Liver (tissue), 9 donors: Measurements from ENCODE around the gene TAS2R40. TPM values are rescaled to one million over a fixed set of nuclear protein-coding genes. Genes with fewer than 3 reads are reported as not detected.

Source experiments
- DNase-seq: peaks from one replicate; pipeline ENCODE4 v3.0.0-alpha.2; 2017; ENCODE audit warnings: low spot score
- H3K27ac ChIP-seq, 2 donors: one replicate each; pipeline ENCODE4 v1.7.0; 2013; ENCODE audit warnings: inconsistent platforms in 2 of 2, low read length in 2 of 2, control low read depth in 1 of 2, low read depth in 1 of 2, mild to moderate bottlenecking in 1 of 2
- H3K27me3 ChIP-seq, 4 donors: one replicate each; pipeline versions ENCODE4 v1.6.1 to v1.7.0; 2013; ENCODE audit warnings: low read length in 3 of 4, inconsistent platforms in 1 of 4, mild to moderate bottlenecking in 1 of 4, moderate library complexity in 1 of 4; ENCODE audit not compliant: control insufficient read depth in 4 of 4, insufficient read depth in 4 of 4
- H3K36me3 ChIP-seq, 4 donors: one replicate each; pipeline versions ENCODE4 v1.6.1 to v1.7.0; 2013; ENCODE audit warnings: low read length in 3 of 4, mild to moderate bottlenecking in 3 of 4, low read depth in 1 of 4, moderate library complexity in 1 of 4; ENCODE audit not compliant: control insufficient read depth in 4 of 4, insufficient read depth in 3 of 4
- H3K4me1 ChIP-seq, 4 donors: one replicate each; pipeline versions ENCODE4 v1.6.1 to v1.7.0; 2013; ENCODE audit warnings: low read length in 3 of 4, mild to moderate bottlenecking in 3 of 4, moderate library complexity in 1 of 4; ENCODE audit not compliant: control insufficient read depth in 4 of 4, insufficient read depth in 4 of 4
- H3K4me3 ChIP-seq, 3 donors: one replicate each; pipeline versions ENCODE4 v1.6.1 to v1.7.0; 2013; ENCODE audit warnings: low read length in 3 of 3, control low read depth in 1 of 3, low read depth in 1 of 3, mild to moderate bottlenecking in 1 of 3
- H3K9ac ChIP-seq, 2 donors: one replicate each; pipeline ENCODE4 v1.7.0; 2013; ENCODE audit warnings: low read length in 2 of 2, mild to moderate bottlenecking in 2 of 2, moderate library complexity in 2 of 2, control low read depth in 1 of 2, low read depth in 1 of 2
- H3K9me3 ChIP-seq, 4 donors: one replicate each; pipeline versions ENCODE4 v1.6.1 to v1.7.0; 2013; ENCODE audit warnings: low read length in 3 of 4; ENCODE audit not compliant: control insufficient read depth in 4 of 4
- EGR1 ChIP-seq, 2 donors: IDR thresholded peaks; 2 replicates each; pipeline ENCODE4 v1.6.1; 2016 to 2018; ENCODE audit warnings: antibody characterized with exemption in 2 of 2, low read depth in 2 of 2
- FOXA1 ChIP-seq: IDR thresholded peaks from 2 replicates; pipeline ENCODE4 v1.6.1; 2016; ENCODE audit warnings: antibody characterized with exemption
- FOXA2 ChIP-seq: IDR thresholded peaks from 2 replicates; pipeline ENCODE4 v1.6.1; 2016; ENCODE audit warnings: antibody characterized with exemption
- GABPA ChIP-seq, 2 donors: IDR thresholded peaks in 1 of 2; conservative IDR thresholded peaks in 1 of 2; 2 replicates each; pipeline ENCODE4 v1.6.1; 2016; ENCODE audit warnings: antibody characterized with exemption in 2 of 2, mild to moderate bottlenecking in 1 of 2, moderate library complexity in 1 of 2
- HNF4A ChIP-seq, 2 donors: conservative IDR thresholded peaks; 2 replicates each; pipeline ENCODE4 v1.6.1; 2016; ENCODE audit warnings: antibody characterized with exemption in 2 of 2, mild to moderate bottlenecking in 2 of 2
- HNF4G ChIP-seq: IDR thresholded peaks from 2 replicates; pipeline ENCODE4 v1.6.1; 2016; ENCODE audit warnings: antibody characterized with exemption
- JUND ChIP-seq, 2 donors: IDR thresholded peaks; 2 replicates each; pipeline ENCODE4 v1.6.1; 2016; ENCODE audit warnings: antibody characterized with exemption in 2 of 2
- NR2F2 ChIP-seq: IDR thresholded peaks from 2 replicates; pipeline ENCODE4 v1.6.1; 2016; ENCODE audit warnings: antibody characterized with exemption
- RAD21 ChIP-seq, 2 donors: IDR thresholded peaks; 2 replicates each; pipeline ENCODE4 v1.6.1; 2016; ENCODE audit warnings: antibody characterized with exemption in 2 of 2, mild to moderate bottlenecking in 2 of 2
- RXRA ChIP-seq, 2 donors: IDR thresholded peaks; 2 replicates each; pipeline ENCODE4 v1.6.1; 2017 to 2018; ENCODE audit warnings: antibody characterized with exemption in 2 of 2, mild to moderate bottlenecking in 1 of 2
- SP1 ChIP-seq: IDR thresholded peaks from 2 replicates; pipeline ENCODE4 v1.6.1; 2018; ENCODE audit warnings: antibody characterized with exemption, mild to moderate bottlenecking
- TAF1 ChIP-seq: conservative IDR thresholded peaks from 2 replicates; pipeline ENCODE4 v1.6.1; 2016; ENCODE audit warnings: antibody characterized with exemption, mild to moderate bottlenecking
- YY1 ChIP-seq: IDR thresholded peaks from 2 replicates; pipeline ENCODE4 v1.6.1; 2016; ENCODE audit warnings: antibody characterized with exemption, mild to moderate bottlenecking
- WGBS: extraction: QIAGEN DNeasy Blood & Tissue Kit; methylation state at CpG from one replicate; pipeline ENCODE4 v1.1.7; 2013; 5-methylcytosine and 5-hydroxymethylcytosine counted together
- polyA plus RNA-seq, 2 donors: library from polyadenylated mRNA; stranded (reverse) in 1 of 2; unstranded in 1 of 2; fragments of 200-250 nt in 1 of 2; fragments of >200 nt in 1 of 2; fragmentation: Nextera tagmentation in 1 of 2; extraction: Ambion mirVana in 1 of 2; gene quantifications; one replicate each; pipeline versions ENCODE4 v1.2.1 to v1.2.3, GENCODE V29; 2013 to 2015
- total RNA-seq, 2 donors: library from RNA; depleted of rRNA; stranded (reverse); fragments of >200 nt; gene quantifications; one replicate each; pipeline ENCODE4 v1.2.3, GENCODE V29; 2014
- TF ChIP-seq, protein P1 (sequence below): IDR thresholded peaks from 2 replicates; pipeline ENCODE4 v1.6.1; 2016; ENCODE audit warnings: antibody characterized with exemption, mild to moderate bottlenecking
- TF ChIP-seq, protein P2 (sequence below): IDR thresholded peaks from 2 replicates; pipeline ENCODE4 v1.6.1; 2016; ENCODE audit warnings: antibody characterized with exemption
- TF ChIP-seq, protein P3 (sequence below): fragments of 150-350 bp; IDR thresholded peaks from 2 replicates; pipeline ENCODE4 v1.5.1; 2017; ENCODE audit warnings: improper control_type of control experiment, low read depth, low read length; ENCODE audit not compliant: missing input control
- TF ChIP-seq, protein P4 (sequence below): IDR thresholded peaks from 2 replicates; pipeline ENCODE4 v1.6.1; 2016; ENCODE audit warnings: antibody characterized with exemption
- TF ChIP-seq, protein P5 (sequence below): IDR thresholded peaks from 2 replicates; pipeline ENCODE4 v1.6.1; 2016; ENCODE audit warnings: antibody characterized with exemption
- donor health status: healthy.
- donor health status: healthy.
- donor health status: healthy.
- donor health status: healthy.
- donor health status: healthy.

The TAS2R40 gene
- total and polyA plus RNA-seq, 4 donors, result not detected

DNA sequence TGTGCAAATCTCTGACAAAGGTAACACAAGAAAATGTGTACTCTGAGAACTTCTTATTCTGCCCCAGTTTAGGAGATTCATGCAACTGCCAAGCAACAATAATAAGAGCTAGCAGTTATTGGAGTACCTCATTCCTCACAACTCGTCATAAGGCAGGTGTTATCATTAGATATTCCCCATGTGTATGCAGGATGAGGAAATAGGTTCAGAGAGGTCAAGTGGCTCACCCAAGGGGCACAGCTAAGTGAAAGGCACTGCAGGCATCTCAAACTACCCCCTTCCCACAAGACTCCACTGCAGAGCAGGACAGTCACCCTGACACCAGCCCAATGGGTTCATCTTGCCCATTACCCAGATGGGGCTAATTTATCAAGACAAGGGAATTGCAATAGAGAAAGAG is 40.1 kb downstream of the TAS2R40 start:
- no peaks in the 10 kb centered on the region for H3K27me3 ChIP-seq
- WGBS, result 94% methylated on average over 1 of the region's 1 CpG
- peaks cover 0 to 5% (median 0%) of the 10 kb centered on the region in 4 donors for H3K36me3 ChIP-seq
- no peak overlapping the region for H3K9ac ChIP-seq
- TF ChIP-seq TAF1, result no peak
- TF ChIP-seq, protein P1, sequence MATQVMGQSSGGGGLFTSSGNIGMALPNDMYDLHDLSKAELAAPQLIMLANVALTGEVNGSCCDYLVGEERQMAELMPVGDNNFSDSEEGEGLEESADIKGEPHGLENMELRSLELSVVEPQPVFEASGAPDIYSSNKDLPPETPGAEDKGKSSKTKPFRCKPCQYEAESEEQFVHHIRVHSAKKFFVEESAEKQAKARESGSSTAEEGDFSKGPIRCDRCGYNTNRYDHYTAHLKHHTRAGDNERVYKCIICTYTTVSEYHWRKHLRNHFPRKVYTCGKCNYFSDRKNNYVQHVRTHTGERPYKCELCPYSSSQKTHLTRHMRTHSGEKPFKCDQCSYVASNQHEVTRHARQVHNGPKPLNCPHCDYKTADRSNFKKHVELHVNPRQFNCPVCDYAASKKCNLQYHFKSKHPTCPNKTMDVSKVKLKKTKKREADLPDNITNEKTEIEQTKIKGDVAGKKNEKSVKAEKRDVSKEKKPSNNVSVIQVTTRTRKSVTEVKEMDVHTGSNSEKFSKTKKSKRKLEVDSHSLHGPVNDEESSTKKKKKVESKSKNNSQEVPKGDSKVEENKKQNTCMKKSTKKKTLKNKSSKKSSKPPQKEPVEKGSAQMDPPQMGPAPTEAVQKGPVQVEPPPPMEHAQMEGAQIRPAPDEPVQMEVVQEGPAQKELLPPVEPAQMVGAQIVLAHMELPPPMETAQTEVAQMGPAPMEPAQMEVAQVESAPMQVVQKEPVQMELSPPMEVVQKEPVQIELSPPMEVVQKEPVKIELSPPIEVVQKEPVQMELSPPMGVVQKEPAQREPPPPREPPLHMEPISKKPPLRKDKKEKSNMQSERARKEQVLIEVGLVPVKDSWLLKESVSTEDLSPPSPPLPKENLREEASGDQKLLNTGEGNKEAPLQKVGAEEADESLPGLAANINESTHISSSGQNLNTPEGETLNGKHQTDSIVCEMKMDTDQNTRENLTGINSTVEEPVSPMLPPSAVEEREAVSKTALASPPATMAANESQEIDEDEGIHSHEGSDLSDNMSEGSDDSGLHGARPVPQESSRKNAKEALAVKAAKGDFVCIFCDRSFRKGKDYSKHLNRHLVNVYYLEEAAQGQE, result no peak
- TF ChIP-seq, protein P2, sequence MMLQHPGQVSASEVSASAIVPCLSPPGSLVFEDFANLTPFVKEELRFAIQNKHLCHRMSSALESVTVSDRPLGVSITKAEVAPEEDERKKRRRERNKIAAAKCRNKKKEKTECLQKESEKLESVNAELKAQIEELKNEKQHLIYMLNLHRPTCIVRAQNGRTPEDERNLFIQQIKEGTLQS, result no peak
- TF ChIP-seq YY1, result no peak
- TF ChIP-seq FOXA2, result no peak
- no peak for TF ChIP-seq RAD21 (IDR thresholded peaks at IDR 0.05)
- TF ChIP-seq GABPA (IDR thresholded peaks at IDR 0.05 in 1 of 2, conservative IDR thresholded peaks at IDR 0.05 in 1 of 2), result no peak
- TF ChIP-seq, protein P3, sequence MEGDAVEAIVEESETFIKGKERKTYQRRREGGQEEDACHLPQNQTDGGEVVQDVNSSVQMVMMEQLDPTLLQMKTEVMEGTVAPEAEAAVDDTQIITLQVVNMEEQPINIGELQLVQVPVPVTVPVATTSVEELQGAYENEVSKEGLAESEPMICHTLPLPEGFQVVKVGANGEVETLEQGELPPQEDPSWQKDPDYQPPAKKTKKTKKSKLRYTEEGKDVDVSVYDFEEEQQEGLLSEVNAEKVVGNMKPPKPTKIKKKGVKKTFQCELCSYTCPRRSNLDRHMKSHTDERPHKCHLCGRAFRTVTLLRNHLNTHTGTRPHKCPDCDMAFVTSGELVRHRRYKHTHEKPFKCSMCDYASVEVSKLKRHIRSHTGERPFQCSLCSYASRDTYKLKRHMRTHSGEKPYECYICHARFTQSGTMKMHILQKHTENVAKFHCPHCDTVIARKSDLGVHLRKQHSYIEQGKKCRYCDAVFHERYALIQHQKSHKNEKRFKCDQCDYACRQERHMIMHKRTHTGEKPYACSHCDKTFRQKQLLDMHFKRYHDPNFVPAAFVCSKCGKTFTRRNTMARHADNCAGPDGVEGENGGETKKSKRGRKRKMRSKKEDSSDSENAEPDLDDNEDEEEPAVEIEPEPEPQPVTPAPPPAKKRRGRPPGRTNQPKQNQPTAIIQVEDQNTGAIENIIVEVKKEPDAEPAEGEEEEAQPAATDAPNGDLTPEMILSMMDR, result no peak
- TF ChIP-seq NR2F2, result no peak
- TF ChIP-seq, protein P4, sequence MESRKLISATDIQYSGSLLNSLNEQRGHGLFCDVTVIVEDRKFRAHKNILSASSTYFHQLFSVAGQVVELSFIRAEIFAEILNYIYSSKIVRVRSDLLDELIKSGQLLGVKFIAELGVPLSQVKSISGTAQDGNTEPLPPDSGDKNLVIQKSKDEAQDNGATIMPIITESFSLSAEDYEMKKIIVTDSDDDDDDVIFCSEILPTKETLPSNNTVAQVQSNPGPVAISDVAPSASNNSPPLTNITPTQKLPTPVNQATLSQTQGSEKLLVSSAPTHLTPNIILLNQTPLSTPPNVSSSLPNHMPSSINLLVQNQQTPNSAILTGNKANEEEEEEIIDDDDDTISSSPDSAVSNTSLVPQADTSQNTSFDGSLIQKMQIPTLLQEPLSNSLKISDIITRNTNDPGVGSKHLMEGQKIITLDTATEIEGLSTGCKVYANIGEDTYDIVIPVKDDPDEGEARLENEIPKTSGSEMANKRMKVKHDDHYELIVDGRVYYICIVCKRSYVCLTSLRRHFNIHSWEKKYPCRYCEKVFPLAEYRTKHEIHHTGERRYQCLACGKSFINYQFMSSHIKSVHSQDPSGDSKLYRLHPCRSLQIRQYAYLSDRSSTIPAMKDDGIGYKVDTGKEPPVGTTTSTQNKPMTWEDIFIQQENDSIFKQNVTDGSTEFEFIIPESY, result no peak
- TF ChIP-seq EGR1 (IDR thresholded peaks at IDR 0.05; ENCODE audit: low read depth in 2 of 2), result no peak
- TF ChIP-seq HNF4G, result no peak
- no peak for TF ChIP-seq RXRA (IDR thresholded peaks at IDR 0.05)
- no peak for TF ChIP-seq FOXA1
- TF ChIP-seq SP1, result no peak
- no peak for TF ChIP-seq HNF4A (conservative IDR thresholded peaks at IDR 0.05)
- TF ChIP-seq, protein P5, sequence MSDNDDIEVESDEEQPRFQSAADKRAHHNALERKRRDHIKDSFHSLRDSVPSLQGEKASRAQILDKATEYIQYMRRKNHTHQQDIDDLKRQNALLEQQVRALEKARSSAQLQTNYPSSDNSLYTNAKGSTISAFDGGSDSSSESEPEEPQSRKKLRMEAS, result no peak
- no peak for TF ChIP-seq JUND (IDR thresholded peaks at IDR 0.05)
- no peaks in the 10 kb centered on the region for H3K9me3 ChIP-seq
- no peak overlapping the region for H3K27ac ChIP-seq
- no peak overlapping the region for H3K4me3 ChIP-seq
- no peak for DNase-seq
- peaks cover 8 to 22% (median 16%) of the 10 kb centered on the region in 4 donors for H3K4me1 ChIP-seq
